H1 (cell line): ENCODE measurements around the gene HES2. TPM values are rescaled to one million over a fixed set of nuclear protein-coding genes. Genes with fewer than 3 reads are reported as not detected.

Experiments
- CTCF ChIA-PET: fragments of 300-600 bp; sonication (Branson Sonifier 250); formaldehyde crosslinking; loops from one replicate; lab custom pipeline; 2021; ENCODE audit not compliant: partially characterized antibody; lab: Charles Lee
- POLR2A ChIA-PET: fragments of 300-600 bp; sonication (Branson Sonifier 250); formaldehyde crosslinking; loops from one replicate; lab custom pipeline; 2021; ENCODE audit warnings: inconsistent platforms; ENCODE audit not compliant: partially characterized antibody; lab: Charles Lee
- DNase-seq, 2 experiments: peaks; one replicate each; pipeline versions ENCODE4 v3.0.0 to v3.0.0-alpha.2; 2010 to 2022; ENCODE audit warnings: low spot score in 2 of 2, low read depth in 1 of 2, mixed read lengths in 1 of 2
- FAIRE-seq: peaks from 2 replicates; lab custom pipeline; 2011; peaks lifted over from hg19 to GRCh38; lab: Jason Lieb, UNC
- H2AFZ ChIP-seq: 2 replicates; pipeline ENCODE4 v1.8.1; 2012; ENCODE audit warnings: low read length, inconsistent platforms
- H2AK5ac ChIP-seq: 2 replicates; pipeline ENCODE4 v1.6.1; 2013; ENCODE audit warnings: low read depth, low read length
- H2BK120ac ChIP-seq: replicated peaks from 2 replicates; pipeline ENCODE3; 2013; ENCODE audit warnings: low read depth, low read length, inconsistent platforms
- H2BK12ac ChIP-seq: 2 replicates; pipeline ENCODE4 v1.6.1; 2013; ENCODE audit warnings: low read depth, low read length
- H2BK15ac ChIP-seq: 2 replicates; pipeline ENCODE4 v1.6.1; 2013; ENCODE audit warnings: low read length
- H2BK20ac ChIP-seq: 2 replicates; pipeline ENCODE4 v1.6.1; 2013; ENCODE audit warnings: low read length
- H2BK5ac ChIP-seq: 2 replicates; pipeline ENCODE4 v1.6.1; 2013; ENCODE audit warnings: low read depth, low read length
- H3K14ac ChIP-seq: 2 replicates; pipeline ENCODE4 v1.6.1; 2013; ENCODE audit warnings: inconsistent platforms; ENCODE audit not compliant: insufficient read length
- H3K18ac ChIP-seq: 2 replicates; pipeline ENCODE4 v1.6.1; 2013; ENCODE audit warnings: low read length; ENCODE audit errors: extremely low read depth
- H3K23ac ChIP-seq: 2 replicates; pipeline ENCODE4 v1.6.1; 2013; ENCODE audit warnings: inconsistent platforms; ENCODE audit not compliant: insufficient read length
- H3K23me2 ChIP-seq: 2 replicates; pipeline ENCODE4 v1.6.1; 2013; ENCODE audit warnings: low read depth, low read length
- H3K27ac ChIP-seq: 2 replicates; pipeline ENCODE4 v1.6.1; 2011; ENCODE audit warnings: low read depth, low read length, inconsistent platforms
- H3K27me3 ChIP-seq, 4 experiments: replicated peaks in 1 of 4; 1 replicate in 1 of 4; 2 replicates in 3 of 4; pipeline versions ENCODE4 v1.6.1 to v1.8.1; 2011 to 2013; ENCODE audit warnings: low read length in 3 of 4, mild to moderate bottlenecking in 3 of 4, inconsistent platforms in 2 of 4, mixed read lengths in 2 of 4, moderate library complexity in 1 of 4; ENCODE audit not compliant: control insufficient read depth in 3 of 4, insufficient read depth in 3 of 4; ENCODE audit errors: extremely low read depth in 1 of 4
- H3K36me3 ChIP-seq, 4 experiments: 2 replicates each; pipeline versions ENCODE4 v1.6.1 to v1.8.1; 2011 to 2013; ENCODE audit warnings: mild to moderate bottlenecking in 4 of 4, low read length in 3 of 4, moderate library complexity in 2 of 4, control low read depth in 1 of 4, inconsistent platforms in 1 of 4; ENCODE audit not compliant: insufficient read depth in 4 of 4, control insufficient read depth in 2 of 4
- H3K4ac ChIP-seq: replicated peaks from 2 replicates; pipeline ENCODE3; 2013; ENCODE audit warnings: low read length, low read depth, mixed read lengths, inconsistent platforms; ENCODE audit not compliant: insufficient read length
- H3K4me1 ChIP-seq, 4 experiments: replicated peaks in 1 of 4; 1 replicate in 1 of 4; 2 replicates in 3 of 4; pipeline versions ENCODE4 v1.6.1 to v1.8.1; 2011 to 2013; ENCODE audit warnings: low read length in 3 of 4, inconsistent platforms in 2 of 4, mixed read lengths in 1 of 4; ENCODE audit not compliant: insufficient read depth in 4 of 4, control insufficient read depth in 3 of 4
- H3K4me2 ChIP-seq, 2 experiments: 2 replicates each; pipeline versions ENCODE4 v1.6.1 to v1.8.1; 2011 to 2013; ENCODE audit warnings: low read depth in 2 of 2, low read length in 2 of 2, control low read depth in 1 of 2, inconsistent platforms in 1 of 2, mild to moderate bottlenecking in 1 of 2; ENCODE audit not compliant: insufficient read depth in 1 of 2
- H3K4me3 ChIP-seq, 4 experiments: fragments of 200-600, 300-600 bp in 1 of 4; sonication (generic), shearing (Covaris generic), sonication (Bioruptor Twin) in 1 of 4; 2 replicates each; pipeline versions ENCODE4 v1.5.1 to v1.8.1; 2011 to 2016; ENCODE audit warnings: low read length in 4 of 4, low read depth in 3 of 4, control low read depth in 2 of 4, inconsistent platforms in 2 of 4, mild to moderate bottlenecking in 2 of 4, mixed read lengths in 1 of 4, moderate library complexity in 1 of 4; ENCODE audit not compliant: insufficient read depth in 2 of 4; ENCODE audit errors: extremely low read depth in 1 of 4
- H3K56ac ChIP-seq: replicated peaks from 2 replicates; pipeline ENCODE3; 2013; ENCODE audit warnings: low read depth, mild to moderate bottlenecking, mixed read lengths, low read length, inconsistent platforms; ENCODE audit not compliant: insufficient read length
- H3K79me1 ChIP-seq: 2 replicates; pipeline ENCODE4 v1.6.1; 2013; ENCODE audit warnings: low read depth, low read length, control low read depth
- H3K79me2 ChIP-seq, 2 experiments: 2 replicates each; pipeline versions ENCODE4 v1.6.1 to v1.8.1; 2012 to 2013; ENCODE audit warnings: low read length in 2 of 2, mild to moderate bottlenecking in 2 of 2, inconsistent platforms in 1 of 2; ENCODE audit not compliant: insufficient read depth in 2 of 2, control insufficient read depth in 1 of 2
- H3K9ac ChIP-seq, 4 experiments: replicated peaks in 1 of 4; 1 replicate in 1 of 4; 2 replicates in 3 of 4; pipeline versions ENCODE4 v1.6.1 to v1.8.1; 2011 to 2013; ENCODE audit warnings: low read depth in 3 of 4, low read length in 3 of 4, control low read depth in 2 of 4, mild to moderate bottlenecking in 2 of 4, moderate library complexity in 2 of 4, inconsistent platforms in 1 of 4; ENCODE audit errors: extremely low read depth in 1 of 4
- H3K9me3 ChIP-seq, 2 experiments: 2 replicates each; pipeline versions ENCODE4 v1.6.1 to v1.8.1; 2012 to 2013; ENCODE audit warnings: mild to moderate bottlenecking in 2 of 2, moderate library complexity in 2 of 2, control low read depth in 1 of 2, inconsistent platforms in 1 of 2, low read depth in 1 of 2, low read length in 1 of 2, mixed read lengths in 1 of 2; ENCODE audit not compliant: insufficient read depth in 2 of 2
- H4K20me1 ChIP-seq, 2 experiments: replicated peaks in 1 of 2; 2 replicates each; pipeline versions ENCODE3 to v1.8.1; 2011 to 2013; ENCODE audit warnings: inconsistent platforms in 2 of 2, low read length in 2 of 2, mild to moderate bottlenecking in 1 of 2; ENCODE audit not compliant: insufficient read depth in 2 of 2, control insufficient read depth in 1 of 2
- H4K5ac ChIP-seq: 2 replicates; pipeline ENCODE4 v1.6.1; 2013; ENCODE audit warnings: low read length, low read depth, mixed read lengths, inconsistent platforms; ENCODE audit not compliant: insufficient read length
- H4K8ac ChIP-seq: 2 replicates; pipeline ENCODE4 v1.8.0; 2013; ENCODE audit warnings: mild to moderate bottlenecking, moderate library complexity, low read length, inconsistent platforms; ENCODE audit not compliant: insufficient read depth; ENCODE audit errors: extremely low read depth
- H4K91ac ChIP-seq: replicated peaks from 2 replicates; pipeline ENCODE3; 2013; ENCODE audit warnings: low read length, mixed read lengths, inconsistent platforms; ENCODE audit not compliant: insufficient read length
- WGBS, 2 experiments: shearing (Covaris generic) in 1 of 2; methylation state at CpG; one replicate each; pipeline versions ENCODE4 v1.1.6 to v1.1.7; 2013 to 2015; ENCODE audit warnings: low lambda C conversion rate in 2 of 2, mixed read lengths in 2 of 2, inconsistent platforms in 1 of 2, low coverage in 1 of 2, missing lambda C conversion rate in 1 of 2; ENCODE audit not compliant: insufficient replicate concordance in 2 of 2, insufficient coverage in 1 of 2, insufficient read length in 1 of 2; ENCODE audit errors: extremely low coverage in 1 of 2, missing lambda C conversion rate in 1 of 2; 5-methylcytosine and 5-hydroxymethylcytosine counted together
- polyA plus RNA-seq, 7 experiments: library from polyadenylated mRNA; depleted of rRNA in 3 of 7; stranded (reverse) in 5 of 7; unstranded in 2 of 7; fragments of >200 nt in 5 of 7; fragments of 200-250 nt in 2 of 7; gene quantifications; 1 replicate in 5 of 7; 2 replicates in 1 of 7; 4 replicates in 1 of 7; pipeline versions ENCODE4 v1.2.1 to v1.2.3, GENCODE V29; 2011 to 2013; ENCODE audit warnings: missing spikeins in 2 of 7, mixed read lengths in 2 of 7
- total RNA-seq: library from RNA; stranded (reverse); fragmentation: NEBNext Ultra II Directional; extraction: Animal tissue kit (Norgen Biotek cat#: 25700); gene quantifications from 2 replicates; pipeline ENCODE4 v1.2.1, GENCODE V29; 2021

The HES2 gene
- total and polyA plus RNA-seq, 2 of the 8 experiments (the other 6 are each of a cell fraction or from before 2014, with no cell fraction given): 0.15 to 0.53 TPM

GRCh38 chr1:6435547-6435946 lies 15.8 kb upstream of the HES2 start:
- H3K79me2 ChIP-seq: no peaks in the 10 kb centered on the region
- no peaks in the 10 kb centered on the region for H3K79me1 ChIP-seq
- no peak for DNase-seq
- no peak overlapping the region for H2AFZ ChIP-seq
- no peak overlapping the region for H3K4me2 ChIP-seq
- H3K14ac ChIP-seq: no peak overlapping the region
- H2BK120ac ChIP-seq: no peak overlapping the region
- H4K91ac ChIP-seq: no peak overlapping the region
- peak overlapping the region; percentile 72; the same call in 1 of the 2 replicates for H2BK15ac ChIP-seq
- no peak overlapping the region for H4K8ac ChIP-seq
- no peak overlapping the region for H3K9ac ChIP-seq
- no peak overlapping the region for H3K4ac ChIP-seq
- ChIA-PET CTCF (interaction anchor here (1.1 to 18.8 kb wide), 6 partner anchors 10 to 75 kb away, joined by 3 to 321 read pairs (median 22); partner anchors contain the start of genes ESPN and HES2), POLR2A (interaction anchor here (1.4 kb wide), 1 partner anchor 9 kb away, joined by 3 read pairs; no protein-coding TSS in a partner anchor)
- H4K20me1 ChIP-seq: no peaks in the 10 kb centered on the region
- H4K5ac ChIP-seq: no peak overlapping the region
- no peak overlapping the region for H3K4me3 ChIP-seq
- H2BK20ac ChIP-seq: no peak overlapping the region
- no peaks in the 10 kb centered on the region for H3K36me3 ChIP-seq
- H3K56ac ChIP-seq: no peak overlapping the region
- H2BK5ac ChIP-seq: no peak overlapping the region
- WGBS, 2 experiments: 90% methylated on average over 1 of the region's 3 CpGs; no CpG with 5 or more reads in 1 of the 2 experiments
- H3K27ac ChIP-seq: no peak overlapping the region
- no peaks in the 10 kb centered on the region for H3K9me3 ChIP-seq
- no peak overlapping the region for H3K18ac ChIP-seq
- H3K23me2 ChIP-seq: no peaks in the 10 kb centered on the region; the same call in 1 of the 2 replicates
- H2AK5ac ChIP-seq: no peak overlapping the region
- peaks cover 0 to 11% (median 3%) of the 10 kb centered on the region in 4 experiments; a peak in 3 of 7 replicates for H3K27me3 ChIP-seq
- no peak overlapping the region for H2BK12ac ChIP-seq
- no peak overlapping the region for H3K23ac ChIP-seq
- peaks cover 0 to 5% (median under 1%) of the 10 kb centered on the region in 4 experiments; a peak in 4 of 7 replicates for H3K4me1 ChIP-seq
- no peak for FAIRE-seq
